SK-N-SH treated with all-trans-retinoic acid at 6 μM for 48 hours (cell line): ENCODE results near the gene POFUT1.
"Not testable (repeated sequence)": the region's sequence is repeated elsewhere in the genome, so short reads cannot be mapped to it uniquely, and the experiment has no call there.

ENCODE experiments used
- CSRNP3 ChIP-seq: fragments of 250-450 bp; sonication (Bioruptor Pico); IDR thresholded peaks from 2 replicates; pipeline ENCODE4 v1.5.1; 2021; ENCODE audit warnings: mild to moderate bottlenecking, moderate library complexity
- PATZ1 ChIP-seq: fragments of 250-450 bp; sonication (Bioruptor Pico); IDR thresholded peaks from 2 replicates; pipeline ENCODE4 v1.8.0; 2020; ENCODE audit warnings: mild to moderate bottlenecking, moderate library complexity, borderline replicate concordance
- RARB ChIP-seq: fragments of 250-450 bp; sonication (Bioruptor Pico); IDR thresholded peaks from 2 replicates; pipeline ENCODE4 v1.8.0; 2021; ENCODE audit warnings: mild to moderate bottlenecking, moderate library complexity
- ZC3H10 ChIP-seq: fragments of 250-450 bp; sonication (Bioruptor Pico); IDR thresholded peaks from 2 replicates; pipeline ENCODE4 v1.5.1; 2021; ENCODE audit warnings: mild to moderate bottlenecking, moderate library complexity
- ZFP3 ChIP-seq: fragments of 250-450 bp; sonication (Bioruptor Pico); IDR thresholded peaks from 2 replicates; pipeline ENCODE4 v1.5.0; 2020; ENCODE audit warnings: mild to moderate bottlenecking, moderate library complexity
- ZNF8 ChIP-seq: fragments of 450-650 bp; formaldehyde crosslinking; IDR thresholded peaks from 2 replicates; pipeline ENCODE4 v1.5.0; 2020; ENCODE audit warnings: mild to moderate bottlenecking, moderate library complexity
- TF ChIP-seq, protein P1 (sequence below): fragments of 250-450 bp; sonication (Bioruptor Pico); IDR thresholded peaks from 2 replicates; pipeline ENCODE4 v1.5.1; 2020; ENCODE audit warnings: low read depth, mild to moderate bottlenecking, moderate library complexity
- TF ChIP-seq, protein P2 (sequence below): fragments of 250-450 bp; sonication (Bioruptor Pico); IDR thresholded peaks from 2 replicates; pipeline ENCODE4 v1.5.0; 2020; ENCODE audit warnings: mild to moderate bottlenecking, moderate library complexity

GRCh38 chr20:32260973-32261372, 53.3 kb downstream of the POFUT1 start:
- not testable (repeated sequence) for TF ChIP-seq ZFP3, RARB, CSRNP3, PATZ1, ZNF8, ZC3H10 (CRISPR knock-in tag)
- TF ChIP-seq, protein P1, sequence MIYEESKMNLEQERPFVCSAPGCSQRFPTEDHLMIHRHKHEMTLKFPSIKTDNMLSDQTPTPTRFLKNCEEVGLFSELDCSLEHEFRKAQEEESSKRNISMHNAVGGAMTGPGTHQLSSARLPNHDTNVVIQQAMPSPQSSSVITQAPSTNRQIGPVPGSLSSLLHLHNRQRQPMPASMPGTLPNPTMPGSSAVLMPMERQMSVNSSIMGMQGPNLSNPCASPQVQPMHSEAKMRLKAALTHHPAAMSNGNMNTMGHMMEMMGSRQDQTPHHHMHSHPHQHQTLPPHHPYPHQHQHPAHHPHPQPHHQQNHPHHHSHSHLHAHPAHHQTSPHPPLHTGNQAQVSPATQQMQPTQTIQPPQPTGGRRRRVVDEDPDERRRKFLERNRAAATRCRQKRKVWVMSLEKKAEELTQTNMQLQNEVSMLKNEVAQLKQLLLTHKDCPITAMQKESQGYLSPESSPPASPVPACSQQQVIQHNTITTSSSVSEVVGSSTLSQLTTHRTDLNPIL (CRISPR knock-in tag) = not testable (repeated sequence)
- TF ChIP-seq, protein P2, sequence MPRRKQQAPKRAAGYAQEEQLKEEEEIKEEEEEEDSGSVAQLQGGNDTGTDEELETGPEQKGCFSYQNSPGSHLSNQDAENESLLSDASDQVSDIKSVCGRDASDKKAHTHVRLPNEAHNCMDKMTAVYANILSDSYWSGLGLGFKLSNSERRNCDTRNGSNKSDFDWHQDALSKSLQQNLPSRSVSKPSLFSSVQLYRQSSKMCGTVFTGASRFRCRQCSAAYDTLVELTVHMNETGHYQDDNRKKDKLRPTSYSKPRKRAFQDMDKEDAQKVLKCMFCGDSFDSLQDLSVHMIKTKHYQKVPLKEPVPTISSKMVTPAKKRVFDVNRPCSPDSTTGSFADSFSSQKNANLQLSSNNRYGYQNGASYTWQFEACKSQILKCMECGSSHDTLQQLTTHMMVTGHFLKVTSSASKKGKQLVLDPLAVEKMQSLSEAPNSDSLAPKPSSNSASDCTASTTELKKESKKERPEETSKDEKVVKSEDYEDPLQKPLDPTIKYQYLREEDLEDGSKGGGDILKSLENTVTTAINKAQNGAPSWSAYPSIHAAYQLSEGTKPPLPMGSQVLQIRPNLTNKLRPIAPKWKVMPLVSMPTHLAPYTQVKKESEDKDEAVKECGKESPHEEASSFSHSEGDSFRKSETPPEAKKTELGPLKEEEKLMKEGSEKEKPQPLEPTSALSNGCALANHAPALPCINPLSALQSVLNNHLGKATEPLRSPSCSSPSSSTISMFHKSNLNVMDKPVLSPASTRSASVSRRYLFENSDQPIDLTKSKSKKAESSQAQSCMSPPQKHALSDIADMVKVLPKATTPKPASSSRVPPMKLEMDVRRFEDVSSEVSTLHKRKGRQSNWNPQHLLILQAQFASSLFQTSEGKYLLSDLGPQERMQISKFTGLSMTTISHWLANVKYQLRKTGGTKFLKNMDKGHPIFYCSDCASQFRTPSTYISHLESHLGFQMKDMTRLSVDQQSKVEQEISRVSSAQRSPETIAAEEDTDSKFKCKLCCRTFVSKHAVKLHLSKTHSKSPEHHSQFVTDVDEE (CRISPR knock-in tag) = not testable (repeated sequence)
